GM12875 (cell line): ENCODE results near the gene VPS13D.

Experiments used
- H3K4me3 ChIP-seq: one replicate; pipeline ENCODE4 v1.5.1; 2011; ENCODE audit warnings: low read depth, low read length, control low read depth
- TF ChIP-seq, protein P1 (sequence below): IDR thresholded peaks from 2 replicates; pipeline ENCODE4 v1.5.1; 2011; ENCODE audit warnings: low read depth, mild to moderate bottlenecking, control low read depth, inconsistent platforms, low read length, moderate library complexity, borderline replicate concordance; ENCODE audit not compliant: insufficient read depth

Gene VPS13D

DNA sequence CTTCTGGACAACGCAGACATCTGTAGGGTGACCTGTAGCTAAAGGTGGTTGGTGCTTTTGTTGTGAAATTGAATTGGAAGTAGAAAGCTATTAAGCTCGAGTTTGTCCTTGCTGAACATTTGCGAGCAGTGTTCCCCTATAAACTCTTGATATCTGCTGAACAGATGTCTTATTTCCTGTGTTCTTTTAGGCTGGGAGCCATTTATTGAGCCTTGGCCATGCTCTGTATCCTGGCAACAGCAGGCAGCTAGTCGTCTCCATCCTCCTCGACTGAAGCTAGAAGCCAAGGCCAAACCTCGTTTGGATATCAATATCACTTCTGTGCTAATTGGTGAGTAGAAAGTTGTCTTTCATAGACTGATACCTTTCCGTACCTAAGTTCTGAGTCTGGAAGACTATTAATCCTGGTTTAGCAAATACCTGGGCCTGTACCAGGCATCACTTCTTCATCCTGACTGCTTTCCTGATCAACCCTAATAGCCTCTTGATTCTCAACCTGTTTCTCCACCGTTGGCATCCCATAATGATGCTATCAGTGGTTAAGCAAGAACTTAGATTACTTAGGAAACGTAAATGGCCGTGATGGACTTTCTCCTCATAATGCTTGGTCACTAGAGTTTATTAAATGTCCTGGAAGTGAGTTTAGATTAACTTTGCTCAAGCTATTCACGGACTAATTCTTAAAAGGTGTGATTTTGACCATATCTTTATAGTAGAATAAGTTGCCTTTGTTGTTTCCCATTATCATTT lies 103.4 kb downstream of the VPS13D start:
- TF ChIP-seq, protein P1, sequence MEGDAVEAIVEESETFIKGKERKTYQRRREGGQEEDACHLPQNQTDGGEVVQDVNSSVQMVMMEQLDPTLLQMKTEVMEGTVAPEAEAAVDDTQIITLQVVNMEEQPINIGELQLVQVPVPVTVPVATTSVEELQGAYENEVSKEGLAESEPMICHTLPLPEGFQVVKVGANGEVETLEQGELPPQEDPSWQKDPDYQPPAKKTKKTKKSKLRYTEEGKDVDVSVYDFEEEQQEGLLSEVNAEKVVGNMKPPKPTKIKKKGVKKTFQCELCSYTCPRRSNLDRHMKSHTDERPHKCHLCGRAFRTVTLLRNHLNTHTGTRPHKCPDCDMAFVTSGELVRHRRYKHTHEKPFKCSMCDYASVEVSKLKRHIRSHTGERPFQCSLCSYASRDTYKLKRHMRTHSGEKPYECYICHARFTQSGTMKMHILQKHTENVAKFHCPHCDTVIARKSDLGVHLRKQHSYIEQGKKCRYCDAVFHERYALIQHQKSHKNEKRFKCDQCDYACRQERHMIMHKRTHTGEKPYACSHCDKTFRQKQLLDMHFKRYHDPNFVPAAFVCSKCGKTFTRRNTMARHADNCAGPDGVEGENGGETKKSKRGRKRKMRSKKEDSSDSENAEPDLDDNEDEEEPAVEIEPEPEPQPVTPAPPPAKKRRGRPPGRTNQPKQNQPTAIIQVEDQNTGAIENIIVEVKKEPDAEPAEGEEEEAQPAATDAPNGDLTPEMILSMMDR = no peak
- H3K4me3 ChIP-seq = no peak overlapping the region

DNA sequence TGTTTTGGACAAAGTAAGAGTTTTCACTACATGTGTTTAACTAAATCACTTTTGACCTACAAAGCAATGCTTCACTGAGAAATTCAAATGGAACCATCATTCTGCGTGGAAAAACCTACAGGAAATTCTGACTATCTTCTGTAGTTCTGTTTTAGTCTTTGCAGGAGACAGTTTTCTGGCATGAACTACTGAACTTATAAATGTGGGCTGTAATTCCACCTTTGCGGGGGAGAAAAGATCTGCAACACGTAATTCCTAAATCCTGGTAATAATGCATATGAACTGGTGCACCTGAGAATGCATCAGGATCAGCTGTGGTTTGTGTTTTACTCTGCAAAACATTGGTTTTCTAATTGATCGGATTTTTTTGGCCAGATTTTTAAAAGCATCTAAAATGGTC lies 106.0 kb downstream of the VPS13D start:
- TF ChIP-seq, protein P1 = no peak
- H3K4me3 ChIP-seq = no peak overlapping the region

- TF ChIP-seq, protein P1 = no peak
- no peak overlapping the region for H3K4me3 ChIP-seq
Measured at GRCh38 chr1:12336413-12336812, 106.6 kb downstream of the VPS13D start.

DNA sequence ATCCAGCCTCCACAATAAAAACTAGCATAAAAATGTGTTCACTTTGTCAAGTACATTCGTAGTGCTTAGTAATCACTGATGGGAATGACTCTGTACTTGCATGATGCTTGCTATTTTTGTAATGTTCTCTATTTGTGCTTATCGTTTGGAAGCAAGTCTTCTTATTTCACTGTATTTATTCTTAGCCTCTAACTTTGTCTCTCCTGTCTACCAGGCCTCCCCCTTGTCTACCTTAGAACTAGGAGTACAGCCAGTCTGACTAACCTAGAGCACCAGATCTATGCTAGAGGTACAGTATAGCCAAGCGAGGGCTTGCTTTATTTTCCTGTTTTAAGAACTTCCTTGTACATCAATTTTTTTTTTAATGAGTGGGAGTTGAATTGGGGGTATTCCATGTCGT lies 108.2 kb downstream of the VPS13D start:
- TF ChIP-seq, protein P1 = no peak
- no peak overlapping the region for H3K4me3 ChIP-seq

DNA sequence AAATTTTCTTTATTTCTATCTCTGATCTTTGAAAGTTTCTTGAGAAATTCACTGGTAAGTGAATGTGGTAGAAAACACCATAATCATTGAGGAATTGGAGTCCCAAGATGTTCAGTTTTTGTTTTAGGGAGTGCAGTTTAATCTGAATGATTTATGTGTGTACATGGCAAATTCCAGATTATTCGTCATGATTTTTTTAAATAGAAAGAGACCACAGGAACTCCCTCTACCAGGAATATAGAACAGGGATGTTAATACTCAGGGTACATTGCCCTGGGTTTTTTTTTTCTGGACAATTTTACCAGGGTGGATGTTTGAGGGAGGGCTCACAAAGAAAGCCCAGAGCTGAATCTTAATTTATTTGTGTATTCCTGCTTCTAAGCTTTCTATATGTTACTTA lies 109.0 kb downstream of the VPS13D start:
- H3K4me3 ChIP-seq = no peak overlapping the region
- TF ChIP-seq, protein P1 = no peak

- TF ChIP-seq, protein P1 = no peak
- no peak overlapping the region for H3K4me3 ChIP-seq
Measured at GRCh38 chr1:12339396-12339795, 109.6 kb downstream of the VPS13D start.

DNA sequence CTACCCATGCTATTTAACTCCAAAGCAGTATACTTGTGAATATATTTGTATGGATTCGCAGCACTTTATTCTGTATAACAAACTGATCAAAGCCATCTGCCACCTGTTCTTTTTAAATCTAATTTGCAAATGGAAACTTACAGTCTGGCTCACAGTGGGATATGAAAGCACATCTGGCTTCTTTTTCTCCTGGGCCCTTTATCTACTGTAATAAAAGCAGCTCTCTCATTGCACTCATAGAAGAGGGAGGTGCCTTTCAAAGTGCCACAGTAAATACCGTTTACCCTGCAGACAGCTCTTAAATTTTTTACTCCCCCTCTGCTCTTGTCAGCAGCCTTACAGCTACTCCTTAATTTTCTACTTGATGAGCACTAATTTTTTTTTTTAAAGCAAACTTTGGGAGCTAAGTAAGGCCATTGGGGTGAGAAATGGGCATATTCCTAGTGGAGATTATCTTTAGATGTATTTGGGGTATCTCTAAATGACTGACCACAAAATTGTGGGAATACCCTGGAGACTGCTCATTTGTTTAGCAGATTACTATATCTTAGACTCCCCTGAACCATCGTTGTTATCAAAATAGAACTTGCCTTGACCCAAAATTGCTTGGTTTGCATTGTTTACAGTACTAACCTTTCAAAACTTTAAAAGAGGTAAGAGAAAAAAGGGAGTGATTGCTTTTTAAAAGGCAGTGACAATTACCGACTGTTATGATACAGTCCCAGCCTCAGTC lies 110.1 kb downstream of the VPS13D start:
- no peak overlapping the region for H3K4me3 ChIP-seq
- TF ChIP-seq, protein P1 = no peak
